GM10266 (cell line): ENCODE measurements around the gene MAST2.

ENCODE experiments used
- DNase-seq: peaks from one replicate; pipeline ENCODE4 v3.0.0; 2012; ENCODE audit errors: extremely low spot score
- TF ChIP-seq, protein P1 (sequence below): IDR thresholded peaks from 2 replicates; pipeline ENCODE4 v1.5.1; 2012; ENCODE audit warnings: mild to moderate bottlenecking, low read depth; ENCODE audit not compliant: control insufficient read depth, insufficient read depth; ENCODE audit errors: missing control alignments

Gene MAST2

DNA sequence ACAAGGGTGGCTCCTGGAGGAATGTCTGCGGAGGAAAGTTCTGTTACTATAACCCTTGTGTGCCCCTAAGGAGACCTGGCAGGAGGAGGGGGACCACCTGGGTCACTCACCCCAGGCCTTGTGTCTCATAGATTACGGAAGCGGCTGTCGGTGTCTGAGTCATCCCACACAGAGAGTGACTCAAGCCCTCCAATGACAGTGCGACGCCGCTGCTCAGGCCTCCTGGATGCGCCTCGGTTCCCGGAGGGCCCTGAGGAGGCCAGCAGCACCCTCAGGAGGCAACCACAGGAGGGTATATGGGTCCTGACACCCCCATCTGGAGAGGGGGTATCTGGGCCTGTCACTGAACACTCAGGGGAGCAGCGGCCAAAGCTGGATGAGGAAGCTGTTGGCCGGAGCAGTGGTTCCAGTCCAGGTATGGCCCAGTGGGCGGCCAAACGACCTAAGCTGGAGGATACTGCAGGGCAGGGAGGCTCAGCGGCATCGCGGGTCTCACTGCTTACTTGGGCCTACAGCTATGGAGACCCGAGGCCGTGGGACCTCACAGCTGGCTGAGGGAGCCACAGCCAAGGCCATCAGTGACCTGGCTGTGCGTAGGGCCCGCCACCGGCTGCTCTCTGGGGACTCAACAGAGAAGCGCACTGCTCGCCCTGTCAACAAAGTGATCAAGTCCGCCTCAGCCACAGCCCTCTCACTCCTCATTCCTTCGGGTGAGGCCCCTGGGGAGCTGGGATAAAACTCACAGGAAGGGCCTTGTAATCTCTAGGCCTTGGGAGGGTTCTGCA is 227.7 kb downstream of the MAST2 start:
- TF ChIP-seq, protein P1, sequence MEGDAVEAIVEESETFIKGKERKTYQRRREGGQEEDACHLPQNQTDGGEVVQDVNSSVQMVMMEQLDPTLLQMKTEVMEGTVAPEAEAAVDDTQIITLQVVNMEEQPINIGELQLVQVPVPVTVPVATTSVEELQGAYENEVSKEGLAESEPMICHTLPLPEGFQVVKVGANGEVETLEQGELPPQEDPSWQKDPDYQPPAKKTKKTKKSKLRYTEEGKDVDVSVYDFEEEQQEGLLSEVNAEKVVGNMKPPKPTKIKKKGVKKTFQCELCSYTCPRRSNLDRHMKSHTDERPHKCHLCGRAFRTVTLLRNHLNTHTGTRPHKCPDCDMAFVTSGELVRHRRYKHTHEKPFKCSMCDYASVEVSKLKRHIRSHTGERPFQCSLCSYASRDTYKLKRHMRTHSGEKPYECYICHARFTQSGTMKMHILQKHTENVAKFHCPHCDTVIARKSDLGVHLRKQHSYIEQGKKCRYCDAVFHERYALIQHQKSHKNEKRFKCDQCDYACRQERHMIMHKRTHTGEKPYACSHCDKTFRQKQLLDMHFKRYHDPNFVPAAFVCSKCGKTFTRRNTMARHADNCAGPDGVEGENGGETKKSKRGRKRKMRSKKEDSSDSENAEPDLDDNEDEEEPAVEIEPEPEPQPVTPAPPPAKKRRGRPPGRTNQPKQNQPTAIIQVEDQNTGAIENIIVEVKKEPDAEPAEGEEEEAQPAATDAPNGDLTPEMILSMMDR, result no peak
- DNase-seq, result peak; percentile 2

DNA sequence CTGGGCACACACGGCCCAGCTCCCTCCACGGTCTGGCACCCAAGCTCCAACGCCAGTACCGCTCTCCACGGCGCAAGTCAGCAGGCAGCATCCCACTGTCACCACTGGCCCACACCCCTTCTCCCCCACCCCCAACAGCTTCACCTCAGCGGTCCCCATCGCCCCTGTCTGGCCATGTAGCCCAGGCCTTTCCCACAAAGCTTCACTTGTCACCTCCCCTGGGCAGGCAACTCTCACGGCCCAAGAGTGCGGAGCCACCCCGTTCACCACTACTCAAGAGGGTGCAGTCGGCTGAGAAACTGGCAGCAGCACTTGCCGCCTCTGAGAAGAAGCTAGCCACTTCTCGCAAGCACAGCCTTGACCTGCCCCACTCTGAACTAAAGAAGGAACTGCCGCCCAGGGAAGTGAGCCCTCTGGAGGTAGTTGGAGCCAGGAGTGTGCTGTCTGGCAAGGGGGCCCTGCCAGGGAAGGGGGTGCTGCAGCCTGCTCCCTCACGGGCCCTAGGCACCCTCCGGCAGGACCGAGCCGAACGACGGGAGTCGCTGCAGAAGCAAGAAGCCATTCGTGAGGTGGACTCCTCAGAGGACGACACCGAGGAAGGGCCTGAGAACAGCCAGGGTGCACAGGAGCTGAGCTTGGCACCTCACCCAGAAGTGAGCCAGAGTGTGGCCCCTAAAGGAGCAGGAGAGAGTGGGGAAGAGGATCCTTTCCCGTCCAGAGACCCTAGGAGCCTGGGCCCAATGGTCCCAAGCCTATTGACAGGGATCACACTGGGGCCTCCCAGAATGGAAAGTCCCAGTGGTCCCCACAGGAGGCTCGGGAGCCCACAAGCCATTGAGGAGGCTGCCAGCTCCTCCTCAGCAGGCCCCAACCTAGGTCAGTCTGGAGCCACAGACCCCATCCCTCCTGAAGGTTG is 231.4 kb downstream of the MAST2 start:
- TF ChIP-seq, protein P1, result no peak
- no peak for DNase-seq

DNA sequence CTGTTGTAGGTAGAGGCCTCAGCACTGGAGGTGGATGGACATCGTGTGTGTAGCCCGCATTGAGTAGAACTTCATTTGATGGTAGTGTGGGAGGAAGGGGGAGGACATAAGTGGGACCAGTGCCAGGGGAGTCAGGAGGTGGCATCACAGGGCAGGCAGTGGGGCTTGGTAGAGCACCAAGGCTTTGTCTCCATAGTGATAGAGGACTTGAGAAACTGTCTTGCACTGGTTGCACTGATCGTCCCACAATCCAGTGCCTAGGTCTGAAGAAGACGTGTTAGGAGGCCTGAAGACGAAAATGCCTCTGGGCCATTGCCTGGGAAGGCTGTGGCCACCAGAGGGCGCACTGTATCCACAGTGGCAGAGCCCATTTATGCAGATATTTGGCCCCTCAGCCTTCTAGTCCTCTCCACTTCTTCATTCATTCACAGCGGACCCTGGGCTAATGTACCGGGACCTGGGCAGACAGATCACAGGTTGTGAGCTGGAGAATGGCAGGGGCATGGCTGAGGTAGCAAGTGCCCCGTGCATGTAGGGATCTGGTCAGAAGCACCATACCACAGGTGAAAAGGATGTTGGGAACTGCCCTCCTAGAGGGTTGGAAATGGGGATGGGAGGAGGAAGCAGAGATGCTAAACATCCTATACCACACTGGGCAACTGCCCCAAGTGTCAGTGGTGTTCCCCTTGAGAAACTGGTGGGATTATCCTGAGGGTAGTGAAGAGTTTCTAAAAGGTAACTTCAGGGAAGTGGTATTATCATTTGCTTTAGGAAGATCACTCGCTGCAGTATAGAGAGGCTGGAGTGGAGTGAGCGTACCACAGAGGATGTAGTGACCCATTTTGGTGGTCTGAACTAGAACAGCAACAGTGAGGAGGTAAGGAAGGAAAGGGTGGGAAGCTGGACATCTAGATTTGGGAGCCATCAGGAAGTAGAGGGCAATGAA is 233.8 kb downstream of the MAST2 start:
- TF ChIP-seq, protein P1, result peak; percentile 98
- DNase-seq, result peak; percentile 84

DNA sequence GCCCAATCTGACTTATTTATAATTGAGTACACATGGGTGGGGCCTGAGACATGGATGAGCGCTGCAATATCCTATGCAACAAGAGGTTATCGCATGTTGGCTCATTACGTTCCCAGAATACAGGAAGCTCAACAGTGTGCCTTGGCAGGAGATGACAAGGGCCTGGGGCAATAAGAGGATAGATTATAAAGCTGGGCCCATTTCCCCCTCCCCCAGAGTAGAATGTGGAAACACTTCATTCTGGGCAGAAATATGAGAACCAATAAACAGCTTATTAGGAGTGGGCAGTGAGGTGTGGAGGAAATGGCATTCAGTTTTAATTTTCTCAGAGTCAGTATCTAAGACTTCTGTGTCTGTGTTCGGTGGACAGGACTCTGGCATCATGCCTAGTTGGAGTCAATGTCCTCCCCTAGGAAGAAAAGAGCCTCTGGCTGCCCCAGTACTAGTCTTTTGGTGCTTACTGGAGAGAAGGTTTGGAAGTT is 236.2 kb downstream of the MAST2 start:
- TF ChIP-seq, protein P1, result no peak
- no peak for DNase-seq

DNA sequence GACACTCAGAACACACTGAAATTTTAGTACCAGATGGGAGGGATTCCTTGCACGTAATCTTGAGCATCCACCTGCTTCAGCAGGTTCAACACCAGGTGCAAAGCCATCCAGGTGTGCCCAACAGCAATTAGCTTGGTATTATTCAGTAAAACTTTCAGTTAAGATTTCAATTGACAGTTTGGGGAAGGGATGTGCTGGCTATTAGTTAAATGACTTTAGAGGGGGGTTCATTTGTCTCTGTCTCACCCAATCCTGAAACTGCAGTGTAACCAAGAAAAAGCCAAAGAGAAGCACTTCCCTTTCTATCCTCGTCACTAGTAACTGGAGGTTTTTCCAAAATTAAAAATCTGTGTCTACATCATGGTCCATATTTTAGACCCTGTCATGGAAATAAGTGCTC is 238.1 kb downstream of the MAST2 start:
- DNase-seq, result no peak
- TF ChIP-seq, protein P1, result no peak

DNA sequence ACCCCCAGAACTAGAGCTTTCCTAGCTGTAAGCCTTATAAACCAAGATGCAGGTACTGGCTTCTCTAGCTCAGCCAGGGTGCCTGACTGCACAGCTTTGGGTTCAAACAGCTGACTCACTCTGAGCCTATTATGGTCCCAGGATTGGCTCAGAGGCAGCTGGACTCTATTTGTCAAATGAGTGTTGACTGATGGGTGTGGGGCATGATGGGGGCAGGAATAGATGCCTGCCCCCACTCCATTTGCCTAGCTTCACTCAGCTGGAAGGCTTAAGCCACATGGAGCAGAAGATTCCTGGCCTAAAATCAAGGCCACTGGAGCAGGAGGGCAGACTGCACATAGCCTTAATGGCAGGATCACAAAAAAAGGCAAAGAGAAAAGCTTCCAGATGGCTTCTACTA is 238.6 kb downstream of the MAST2 start:
- TF ChIP-seq, protein P1, result no peak
- no peak for DNase-seq
